Esophagus muscularis mucosa (tissue), 3 donors: ENCODE results near the gene TOM1L2.

Experiments used
- CTCF ChIP-seq, 3 experiments: fragments of 200-600 bp in 2 of 3; fragments of 450-650 bp in 1 of 3; sonication (generic) in 2 of 3; IDR thresholded peaks; one replicate each; pipeline ENCODE4 v1.5.1; 2017 to 2019; ENCODE audit warnings: antibody characterized with exemption in 3 of 3, mild to moderate bottlenecking in 2 of 3, moderate library complexity in 1 of 3
- POLR2A ChIP-seq: fragments of 450-650 bp; IDR thresholded peaks from one replicate; pipeline ENCODE4 v1.6.1; 2017; ENCODE audit warnings: antibody characterized with exemption, moderate library complexity, mild to moderate bottlenecking, low read depth
- POLR2AphosphoS5 ChIP-seq, 2 donors: sonication (generic); formaldehyde crosslinking; IDR thresholded peaks; one replicate each; pipeline ENCODE4 v1.6.1; 2017; ENCODE audit warnings: antibody characterized with exemption in 2 of 2

GRCh38 chr17:17951524-17951923 lies 20.7 kb downstream of the TOM1L2 start:
- TF ChIP-seq CTCF (IDR thresholded peaks at IDR 0.05) (no peak), POLR2AphosphoS5 (IDR thresholded peaks at IDR 0.05) (no peak), POLR2A (no peak)
